Keratinocyte (primary cell): Measurements from ENCODE around the gene ZBTB8OS. TPM values are rescaled to one million over a fixed set of nuclear protein-coding genes. Genes with fewer than 3 reads are reported as not detected.

Experiments used
- DNase-seq: peaks from one replicate; pipeline ENCODE4 v3.0.0-alpha.2; 2011; ENCODE audit warnings: low read depth, missing footprints, low spot score
- FAIRE-seq: peaks from 2 replicates; lab custom pipeline; 2011; peaks lifted over from hg19 to GRCh38; lab: Jason Lieb, UNC
- H2AFZ ChIP-seq: 2 replicates; pipeline ENCODE4 v1.6.0; 2012; ENCODE audit warnings: low read length, control low read depth, inconsistent platforms; ENCODE audit not compliant: control insufficient read depth
- H3K27ac ChIP-seq: 2 replicates; pipeline ENCODE4 v1.5.1; 2011; ENCODE audit warnings: low read length; ENCODE audit not compliant: control insufficient read depth, insufficient read depth
- H3K27me3 ChIP-seq: 3 replicates; pipeline ENCODE4 v1.6.0; 2011; ENCODE audit warnings: low read length; ENCODE audit not compliant: control insufficient read depth, insufficient read depth; ENCODE audit errors: extremely low read depth
- H3K36me3 ChIP-seq, 2 experiments: 2 replicates in 1 of 2; 3 replicates in 1 of 2; pipeline ENCODE4 v1.5.1; 2011; ENCODE audit warnings: low read length in 2 of 2, mild to moderate bottlenecking in 1 of 2; ENCODE audit not compliant: control insufficient read depth in 2 of 2, insufficient read depth in 2 of 2; ENCODE audit errors: extremely low read depth in 1 of 2
- H3K4me1 ChIP-seq: 3 replicates; pipeline ENCODE4 v1.5.1; 2011; ENCODE audit warnings: low read length; ENCODE audit not compliant: control insufficient read depth, insufficient read depth; ENCODE audit errors: extremely low read depth
- H3K4me2 ChIP-seq: 3 replicates; pipeline ENCODE4 v1.6.0; 2011; ENCODE audit warnings: low read depth, low read length; ENCODE audit not compliant: control insufficient read depth, insufficient read depth; ENCODE audit errors: extremely low read depth
- H3K4me3 ChIP-seq, 3 experiments: fragments of 200-600 bp in 1 of 3; sonication (generic) in 1 of 3; 2 replicates in 2 of 3; 3 replicates in 1 of 3; pipeline ENCODE4 v1.5.1; 2011 to 2016; ENCODE audit warnings: low read length in 3 of 3, mild to moderate bottlenecking in 3 of 3, control low read depth in 2 of 3, inconsistent platforms in 1 of 3, low read depth in 1 of 3, mixed read lengths in 1 of 3, mixed run types in 1 of 3, moderate library complexity in 1 of 3; ENCODE audit not compliant: control insufficient read depth in 2 of 3, insufficient read depth in 2 of 3; ENCODE audit errors: extremely low read depth in 1 of 3
- H3K79me2 ChIP-seq: 2 replicates; pipeline ENCODE4 v1.6.0; 2012; ENCODE audit warnings: low read length; ENCODE audit not compliant: control insufficient read depth, insufficient read depth
- H3K9ac ChIP-seq: 3 replicates; pipeline ENCODE4 v1.6.0; 2011; ENCODE audit warnings: low read length; ENCODE audit not compliant: control insufficient read depth, insufficient read depth; ENCODE audit errors: extremely low read depth
- H3K9me1 ChIP-seq: 3 replicates; pipeline ENCODE4 v1.6.0; 2011; ENCODE audit warnings: low read length; ENCODE audit not compliant: control insufficient read depth, insufficient read depth; ENCODE audit errors: extremely low read depth
- H3K9me3 ChIP-seq: 2 replicates; pipeline ENCODE4 v1.5.1; 2012; ENCODE audit warnings: low read depth, low read length; ENCODE audit not compliant: control insufficient read depth
- H4K20me1 ChIP-seq: 3 replicates; pipeline ENCODE4 v1.6.0; 2011; ENCODE audit warnings: low read length; ENCODE audit not compliant: control insufficient read depth, insufficient read depth; ENCODE audit errors: extremely low read depth
- EZH2 ChIP-seq: IDR thresholded peaks from one replicate; pipeline ENCODE4 v1.6.1; 2012; ENCODE audit warnings: inconsistent platforms, mild to moderate bottlenecking, low read length, moderate library complexity
- dilution Hi-C: fragments of 300-500 bp; cut with MboI; formaldehyde crosslinking; loops from one replicate; pipeline ENCODE4 v1.7.0; 2020; ENCODE audit warnings: low sequenced_read_pairs; ENCODE audit not compliant: extremely low pct_ligation_motif_present
- polyA plus RNA-seq, 5 experiments: library from polyadenylated mRNA; depleted of rRNA in 3 of 5; stranded (reverse) in 3 of 5; stranded (forward) in 1 of 5; unstranded in 1 of 5; fragments of >200 nt; gene quantifications; 1 replicate in 1 of 5; 2 replicates in 3 of 5; 3 replicates in 1 of 5; pipeline versions ENCODE4 v1.2.1 to v1.2.3, GENCODE V29; 2011 to 2012; ENCODE audit warnings: missing spikeins in 2 of 5, low read depth in 1 of 5, low replicate concordance in 1 of 5
- TF ChIP-seq, protein P1 (sequence below), 3 experiments: IDR thresholded peaks in 1 of 3; conservative IDR thresholded peaks in 1 of 3; optimal IDR thresholded peaks in 1 of 3; 2 replicates in 2 of 3; 3 replicates in 1 of 3; pipeline versions ENCODE3 to v1.5.1; 2011; ENCODE audit warnings: low read length in 3 of 3, mild to moderate bottlenecking in 3 of 3, moderate library complexity in 2 of 3, control low read depth in 1 of 3, inconsistent platforms in 1 of 3; ENCODE audit not compliant: insufficient read depth in 2 of 3; ENCODE audit errors: extremely low read depth in 1 of 3

Gene ZBTB8OS
- polyA plus RNA-seq, 1 donor (not counting 4 experiments of a cell fraction or from before 2014, with no cell fraction given) = 87.5 TPM

DNA sequence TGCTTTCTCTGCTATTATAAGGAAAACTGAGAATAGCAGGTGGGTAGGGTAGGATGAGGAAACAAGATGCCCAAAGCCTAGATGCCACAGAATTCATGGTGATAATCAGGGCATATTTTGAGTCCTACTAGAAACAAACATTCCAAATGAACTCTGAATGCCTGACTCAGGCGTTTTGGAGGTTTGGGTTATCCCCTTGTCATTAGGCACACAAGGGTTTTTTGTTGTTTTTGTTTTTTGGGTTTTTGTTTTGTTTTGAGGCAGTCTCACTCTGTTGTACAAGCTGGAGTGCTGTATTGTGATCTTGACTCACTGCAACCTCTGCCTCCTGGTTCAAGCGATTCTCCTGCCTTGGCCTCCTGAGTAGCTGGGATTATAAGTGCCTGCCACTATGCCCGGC, 33.0 kb upstream of the ZBTB8OS start:
- dilution Hi-C loops = no loop called here
- Histone ChIP-seq H3K4me3 (no peak overlapping the region), H3K4me1 (no peaks in the 10 kb centered on the region), H3K36me3 (peaks cover 24 to 25% of the 10 kb centered on the region in 2 experiments), H3K27me3 (no peaks in the 10 kb centered on the region), H3K79me2 (no peaks in the 10 kb centered on the region), H3K4me2 (no peak overlapping the region), H3K9ac (no peak overlapping the region), H3K9me1 (no peaks in the 10 kb centered on the region), H4K20me1 (no peaks in the 10 kb centered on the region), H3K27ac (no peak overlapping the region), H3K9me3 (no peaks in the 10 kb centered on the region), H2AFZ (no peak overlapping the region)
- DNase-seq = no peak
- no peak for FAIRE-seq
- TF ChIP-seq, protein P1, sequence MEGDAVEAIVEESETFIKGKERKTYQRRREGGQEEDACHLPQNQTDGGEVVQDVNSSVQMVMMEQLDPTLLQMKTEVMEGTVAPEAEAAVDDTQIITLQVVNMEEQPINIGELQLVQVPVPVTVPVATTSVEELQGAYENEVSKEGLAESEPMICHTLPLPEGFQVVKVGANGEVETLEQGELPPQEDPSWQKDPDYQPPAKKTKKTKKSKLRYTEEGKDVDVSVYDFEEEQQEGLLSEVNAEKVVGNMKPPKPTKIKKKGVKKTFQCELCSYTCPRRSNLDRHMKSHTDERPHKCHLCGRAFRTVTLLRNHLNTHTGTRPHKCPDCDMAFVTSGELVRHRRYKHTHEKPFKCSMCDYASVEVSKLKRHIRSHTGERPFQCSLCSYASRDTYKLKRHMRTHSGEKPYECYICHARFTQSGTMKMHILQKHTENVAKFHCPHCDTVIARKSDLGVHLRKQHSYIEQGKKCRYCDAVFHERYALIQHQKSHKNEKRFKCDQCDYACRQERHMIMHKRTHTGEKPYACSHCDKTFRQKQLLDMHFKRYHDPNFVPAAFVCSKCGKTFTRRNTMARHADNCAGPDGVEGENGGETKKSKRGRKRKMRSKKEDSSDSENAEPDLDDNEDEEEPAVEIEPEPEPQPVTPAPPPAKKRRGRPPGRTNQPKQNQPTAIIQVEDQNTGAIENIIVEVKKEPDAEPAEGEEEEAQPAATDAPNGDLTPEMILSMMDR (optimal IDR thresholded peaks at IDR 0.05 in 1 of 3, IDR thresholded peaks at IDR 0.05 in 1 of 3, conservative IDR thresholded peaks at IDR 0.05 in 1 of 3; ENCODE audit: extremely low read depth in 1 of 3, insufficient read depth in 2 of 3, low read length in 3 of 3) = no peak
- no peak for TF ChIP-seq EZH2

DNA sequence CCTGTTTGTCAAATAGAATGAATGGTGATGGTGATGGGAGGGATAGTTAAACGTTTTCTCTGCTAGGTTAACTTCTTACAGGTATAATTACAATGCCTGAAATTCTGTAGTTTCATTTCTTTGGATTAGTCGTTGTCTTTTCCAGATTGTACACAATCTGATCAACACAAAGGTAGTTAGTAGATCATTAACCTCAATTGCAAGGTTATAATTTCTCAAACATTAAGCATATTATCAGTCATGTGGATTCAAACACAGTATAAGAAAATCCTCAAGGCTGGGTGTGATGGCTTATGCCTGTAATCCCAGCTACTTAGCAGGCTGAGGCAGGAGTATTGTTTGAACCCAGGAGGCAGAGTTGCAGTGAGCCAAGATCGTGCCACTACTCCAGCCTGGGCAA, 31.6 kb upstream of the ZBTB8OS start:
- H3K4me1 ChIP-seq = no peaks in the 10 kb centered on the region
- no peaks in the 10 kb centered on the region for H3K79me2 ChIP-seq
- no peak overlapping the region for H3K4me3 ChIP-seq
- no peak overlapping the region for H3K9ac ChIP-seq
- FAIRE-seq (no peak), DNase-seq (no peak)
- H2AFZ ChIP-seq = no peak overlapping the region
- no peaks in the 10 kb centered on the region for H3K9me1 ChIP-seq
- TF ChIP-seq EZH2 = no peak
- TF ChIP-seq, protein P1 (optimal IDR thresholded peaks at IDR 0.05 in 1 of 3, IDR thresholded peaks at IDR 0.05 in 1 of 3, conservative IDR thresholded peaks at IDR 0.05 in 1 of 3; ENCODE audit: extremely low read depth in 1 of 3, insufficient read depth in 2 of 3, low read length in 3 of 3) = no peak
- H3K4me2 ChIP-seq = no peak overlapping the region
- dilution Hi-C loops = no loop called here
- peaks cover 24 to 31% of the 10 kb centered on the region in 2 experiments for H3K36me3 ChIP-seq
- H3K27ac ChIP-seq = no peak overlapping the region
- no peaks in the 10 kb centered on the region for H4K20me1 ChIP-seq
- H3K9me3 ChIP-seq = no peaks in the 10 kb centered on the region
- no peaks in the 10 kb centered on the region for H3K27me3 ChIP-seq
